Measurements from ENCODE around the gene AGMO.
A peak's percentile ranks its signal among the peaks of the same experiment; 100 is the strongest.
"Not testable (repeated sequence)": the region's sequence is repeated elsewhere in the genome, so short reads cannot be mapped to it uniquely, and the experiment has no call there.

AGMO gene

GRCh38 chr7:15558756-15559155, 3.1 kb downstream of the AGMO start:
- Histone ChIP-seq H3K4me1 (ENCODE audit: control insufficient read depth, insufficient read depth, low read length) (peaks cover 59% of the 10 kb centered on the region), H3K36me3 (ENCODE audit: insufficient read depth, low read length) (no peaks in the 10 kb centered on the region), H3K27me3 (ENCODE audit: control insufficient read depth, insufficient read depth, low read length) (no peaks in the 10 kb centered on the region), H3K9me3 (replicated peaks; ENCODE audit: low read length) (no peaks in the 10 kb centered on the region), H3K9ac (ENCODE audit: low read depth, low read length) (no peak overlapping the region), H3K4me2 (ENCODE audit: low read length) (peak overlapping the region; percentile 31), H3K4me3 (ENCODE audit: low read length) (no peak overlapping the region)

- Histone ChIP-seq H3K4me2 (ENCODE audit: low read length) (peak overlapping the region; percentile 42), H3K9me3 (replicated peaks; ENCODE audit: low read length) (no peaks in the 10 kb centered on the region)
Measured at GRCh38 chr7:15557686-15558085, 4.1 kb downstream of the AGMO start.

GRCh38 chr7:15557186-15557585, 4.6 kb downstream of the AGMO start:
- no peaks in the 10 kb centered on the region for H3K9me3 ChIP-seq (replicated peaks; ENCODE audit: low read length)
- peak overlapping the region; percentile 48 for H3K9ac ChIP-seq (ENCODE audit: low read depth, low read length)
- H3K4me3 ChIP-seq (ENCODE audit: low read length), result no peak overlapping the region
- no peaks in the 10 kb centered on the region for H3K27me3 ChIP-seq (ENCODE audit: control insufficient read depth, insufficient read depth, low read length)
- H3K4me1 ChIP-seq (ENCODE audit: control insufficient read depth, insufficient read depth, low read length), result peaks cover 64% of the 10 kb centered on the region
- H3K36me3 ChIP-seq (ENCODE audit: insufficient read depth, low read length), result no peaks in the 10 kb centered on the region
- H3K4me2 ChIP-seq (ENCODE audit: low read length), result no peak overlapping the region

More at GRCh38 chr7:15557686-15558085, 4.1 kb downstream of the AGMO start:
- H3K4me1 ChIP-seq (ENCODE audit: control insufficient read depth, insufficient read depth, low read length), result peaks cover 64% of the 10 kb centered on the region
- no peaks in the 10 kb centered on the region for H3K27me3 ChIP-seq (ENCODE audit: control insufficient read depth, insufficient read depth, low read length)
- H3K4me3 ChIP-seq (ENCODE audit: low read length), result no peak overlapping the region
- no peaks in the 10 kb centered on the region for H3K36me3 ChIP-seq (ENCODE audit: insufficient read depth, low read length)
- H3K9ac ChIP-seq (ENCODE audit: low read depth, low read length), result peak overlapping the region; percentile 48

- peaks cover 61% of the 10 kb centered on the region for H3K4me1 ChIP-seq (ENCODE audit: control insufficient read depth, insufficient read depth, low read length)
- no peaks in the 10 kb centered on the region for H3K9me3 ChIP-seq (replicated peaks; ENCODE audit: low read length)
- no peaks in the 10 kb centered on the region for H3K27me3 ChIP-seq (ENCODE audit: control insufficient read depth, insufficient read depth, low read length)
- H3K4me3 ChIP-seq (ENCODE audit: low read length), result no peak overlapping the region
- H3K36me3 ChIP-seq (ENCODE audit: insufficient read depth, low read length), result no peaks in the 10 kb centered on the region
- H3K9ac ChIP-seq (ENCODE audit: low read depth, low read length), result no peak overlapping the region
- H3K4me2 ChIP-seq (ENCODE audit: low read length), result no peak overlapping the region
Measured at GRCh38 chr7:15556339-15557105, 5.3 kb downstream of the AGMO start.

GRCh38 chr7:15555381-15555859, 6.4 kb downstream of the AGMO start:
- no peaks in the 10 kb centered on the region for H3K9me3 ChIP-seq (replicated peaks; ENCODE audit: low read length)
- H3K27me3 ChIP-seq (ENCODE audit: control insufficient read depth, insufficient read depth, low read length), result no peaks in the 10 kb centered on the region
- H3K9ac ChIP-seq (ENCODE audit: low read depth, low read length), result no peak overlapping the region
- H3K4me1 ChIP-seq (ENCODE audit: control insufficient read depth, insufficient read depth, low read length), result peaks cover 61% of the 10 kb centered on the region
- H3K4me2 ChIP-seq (ENCODE audit: low read length), result no peak overlapping the region
- H3K36me3 ChIP-seq (ENCODE audit: insufficient read depth, low read length), result no peaks in the 10 kb centered on the region
- no peak overlapping the region for H3K4me3 ChIP-seq (ENCODE audit: low read length)

GRCh38 chr7:15554744-15555143, 7.1 kb downstream of the AGMO start:
- H3K4me2 ChIP-seq (ENCODE audit: low read length), result no peak overlapping the region
- H3K27me3 ChIP-seq (ENCODE audit: control insufficient read depth, insufficient read depth, low read length), result no peaks in the 10 kb centered on the region
- H3K9ac ChIP-seq (ENCODE audit: low read depth, low read length), result peak overlapping the region; percentile 5
- H3K4me1 ChIP-seq (ENCODE audit: control insufficient read depth, insufficient read depth, low read length), result peaks cover 56% of the 10 kb centered on the region
- H3K9me3 ChIP-seq (replicated peaks; ENCODE audit: low read length), result no peaks in the 10 kb centered on the region
- no peaks in the 10 kb centered on the region for H3K36me3 ChIP-seq (ENCODE audit: insufficient read depth, low read length)
- H3K4me3 ChIP-seq (ENCODE audit: low read length), result no peak overlapping the region

GRCh38 chr7:15554081-15554480, 7.7 kb downstream of the AGMO start:
- Histone ChIP-seq H3K9me3 (replicated peaks; ENCODE audit: low read length) (no peaks in the 10 kb centered on the region), H3K4me2 (ENCODE audit: low read length) (peak overlapping the region; percentile 43), H3K27me3 (ENCODE audit: control insufficient read depth, insufficient read depth, low read length) (no peaks in the 10 kb centered on the region), H3K4me3 (ENCODE audit: low read length) (no peak overlapping the region), H3K36me3 (ENCODE audit: insufficient read depth, low read length) (no peaks in the 10 kb centered on the region), H3K4me1 (ENCODE audit: control insufficient read depth, insufficient read depth, low read length) (peaks cover 49% of the 10 kb centered on the region), H3K9ac (ENCODE audit: low read depth, low read length) (no peak overlapping the region)

GRCh38 chr7:15547320-15547719, 14.5 kb downstream of the AGMO start:
- H3K36me3 ChIP-seq (ENCODE audit: insufficient read depth, low read length); H3K27me3 ChIP-seq (ENCODE audit: control insufficient read depth, insufficient read depth, low read length); H3K4me3 ChIP-seq (ENCODE audit: low read length): not testable (repeated sequence)

GRCh38 chr7:15546272-15546792, 15.5 kb downstream of the AGMO start:
- H3K36me3 ChIP-seq (ENCODE audit: insufficient read depth, low read length), result no peaks in the 10 kb centered on the region

More at GRCh38 chr7:15547320-15547719, 14.5 kb downstream of the AGMO start:
- H3K4me2 ChIP-seq (ENCODE audit: low read length); H3K9ac ChIP-seq (ENCODE audit: low read depth, low read length); H3K4me1 ChIP-seq (ENCODE audit: control insufficient read depth, insufficient read depth, low read length); H3K9me3 ChIP-seq (replicated peaks; ENCODE audit: low read length): not testable (repeated sequence)

GRCh38 chr7:15544050-15544449, 17.8 kb downstream of the AGMO start:
- H3K9me3 ChIP-seq (replicated peaks; ENCODE audit: low read length), result no peaks in the 10 kb centered on the region

More at GRCh38 chr7:15546272-15546792, 15.5 kb downstream of the AGMO start:
- Histone ChIP-seq H3K27me3 (ENCODE audit: control insufficient read depth, insufficient read depth, low read length) (no peaks in the 10 kb centered on the region), H3K9me3 (replicated peaks; ENCODE audit: low read length) (no peaks in the 10 kb centered on the region), H3K4me3 (ENCODE audit: low read length) (no peak overlapping the region), H3K9ac (ENCODE audit: low read depth, low read length) (no peak overlapping the region), H3K4me2 (ENCODE audit: low read length) (no peak overlapping the region), H3K4me1 (ENCODE audit: control insufficient read depth, insufficient read depth, low read length) (no peaks in the 10 kb centered on the region)

GRCh38 chr7:15543256-15543655, 18.6 kb downstream of the AGMO start:
- no peak overlapping the region for H3K4me2 ChIP-seq (ENCODE audit: low read length)
- H3K4me3 ChIP-seq (ENCODE audit: low read length), result no peak overlapping the region
- H3K9me3 ChIP-seq (replicated peaks; ENCODE audit: low read length), result no peaks in the 10 kb centered on the region
- H3K27me3 ChIP-seq (ENCODE audit: control insufficient read depth, insufficient read depth, low read length), result no peaks in the 10 kb centered on the region
- no peaks in the 10 kb centered on the region for H3K36me3 ChIP-seq (ENCODE audit: insufficient read depth, low read length)
- no peak overlapping the region for H3K9ac ChIP-seq (ENCODE audit: low read depth, low read length)
- no peaks in the 10 kb centered on the region for H3K4me1 ChIP-seq (ENCODE audit: control insufficient read depth, insufficient read depth, low read length)

More at GRCh38 chr7:15544050-15544449, 17.8 kb downstream of the AGMO start:
- Histone ChIP-seq H3K27me3 (ENCODE audit: control insufficient read depth, insufficient read depth, low read length) (no peaks in the 10 kb centered on the region), H3K4me2 (ENCODE audit: low read length) (no peak overlapping the region), H3K4me3 (ENCODE audit: low read length) (no peak overlapping the region), H3K9ac (ENCODE audit: low read depth, low read length) (no peak overlapping the region), H3K36me3 (ENCODE audit: insufficient read depth, low read length) (no peaks in the 10 kb centered on the region), H3K4me1 (ENCODE audit: control insufficient read depth, insufficient read depth, low read length) (no peaks in the 10 kb centered on the region)

- H3K27me3 ChIP-seq (ENCODE audit: control insufficient read depth, insufficient read depth, low read length), result no peaks in the 10 kb centered on the region
Measured at GRCh38 chr7:15527648-15528047, 34.2 kb downstream of the AGMO start.

More at GRCh38 chr7:15527648-15528047, 34.2 kb downstream of the AGMO start:
- no peak overlapping the region for H3K4me2 ChIP-seq (ENCODE audit: low read length)
- no peak overlapping the region for H3K9ac ChIP-seq (ENCODE audit: low read depth, low read length)
- no peak overlapping the region for H3K4me3 ChIP-seq (ENCODE audit: low read length)
- no peaks in the 10 kb centered on the region for H3K4me1 ChIP-seq (ENCODE audit: control insufficient read depth, insufficient read depth, low read length)
- H3K9me3 ChIP-seq (replicated peaks; ENCODE audit: low read length), result no peaks in the 10 kb centered on the region
- no peaks in the 10 kb centered on the region for H3K36me3 ChIP-seq (ENCODE audit: insufficient read depth, low read length)
